ENCODE data around the gene ZNF546.

- TF ChIP-seq CTCF (IDR thresholded peaks at IDR 0.05) (no peak), ETV6 (CRISPR knock-in tag; IDR thresholded peaks at IDR 0.05) (no peak), TCF7 (CRISPR knock-in tag; IDR thresholded peaks at IDR 0.05; ENCODE audit: low read depth) (no peak), JUN (CRISPR knock-in tag; IDR thresholded peaks at IDR 0.05) (no peak), ZNF671 (CRISPR knock-in tag; IDR thresholded peaks at IDR 0.05) (no peak), TEAD1 (CRISPR knock-in tag; IDR thresholded peaks at IDR 0.05) (no peak), MLX (CRISPR knock-in tag; IDR thresholded peaks at IDR 0.05) (no peak), FOXP4 (CRISPR knock-in tag; IDR thresholded peaks at IDR 0.05) (no peak), CBFB (CRISPR knock-in tag; IDR thresholded peaks at IDR 0.05; ENCODE audit: low read depth) (no peak), ZNF121 (CRISPR knock-in tag; IDR thresholded peaks at IDR 0.05) (no peak), ATF1 (CRISPR knock-in tag; IDR thresholded peaks at IDR 0.05) (no peak), PRDM15 (CRISPR knock-in tag; IDR thresholded peaks at IDR 0.05) (no peak)
These were observed 22.3 kb upstream of the ZNF546 start for GRCh38 chr19:39974377-39975155.

All from WTC11 (cell line).